Right atrium auricular region (tissue), 2 donors: ENCODE data around the gene KCNV2. TPM values are rescaled to one million over a fixed set of nuclear protein-coding genes. Genes with fewer than 3 reads are reported as not detected.

ENCODE experiments used
- DNase-seq: peaks from one replicate; pipeline ENCODE4 v3.0.0-alpha.2; 2019; ENCODE audit warnings: low spot score
- H3K27ac ChIP-seq, 2 donors: fragments of 200-600 bp; sonication (generic); 1 replicate in 1 of 2; 2 replicates in 1 of 2; pipeline ENCODE4 v1.5.1; 2016 to 2019
- H3K27me3 ChIP-seq, 2 donors: fragments of 200-600 bp; sonication (generic); one replicate each; pipeline versions ENCODE4 v1.5.1 to v1.6.0; 2017 to 2019
- H3K36me3 ChIP-seq: fragments of 200-600 bp; sonication (generic); one replicate; pipeline ENCODE4 v1.5.1; 2016
- H3K4me1 ChIP-seq, 2 donors: fragments of 200-600 bp; sonication (generic); one replicate each; pipeline versions ENCODE4 v1.5.1 to v1.6.0; 2017 to 2019
- H3K4me3 ChIP-seq, 2 donors: fragments of 200-600 bp; sonication (generic); 1 replicate in 1 of 2; 2 replicates in 1 of 2; pipeline ENCODE4 v1.5.1; 2017 to 2019; ENCODE audit warnings: mild to moderate bottlenecking in 1 of 2, moderate library complexity in 1 of 2
- H3K9me3 ChIP-seq, 2 donors: fragments of 200-600 bp; sonication (generic); one replicate each; pipeline ENCODE4 v1.5.1; 2019
- CTCF ChIP-seq, 2 donors: fragments of 200-600 bp; sonication (generic); IDR thresholded peaks; one replicate each; pipeline ENCODE4 v1.5.1; 2019; ENCODE audit warnings: antibody characterized with exemption in 2 of 2
- total RNA-seq, 2 donors: library from RNA; depleted of rRNA; stranded (reverse); fragments of >200 nt; gene quantifications; one replicate each; pipeline ENCODE4 v1.1.0, GENCODE V29; 2016

KCNV2 gene
- total RNA-seq, 2 donors from 2014 or later = not detected

GRCh38 chr9:2758898-2759510, 41.7 kb downstream of the KCNV2 start:
- Histone ChIP-seq H3K4me3 (no peak overlapping the region), H3K36me3 (no peaks in the 10 kb centered on the region), H3K27me3 (no peaks in the 10 kb centered on the region), H3K27ac (no peak overlapping the region), H3K9me3 (no peaks in the 10 kb centered on the region), H3K4me1 (no peaks in the 10 kb centered on the region)
- no peak for DNase-seq
- TF ChIP-seq CTCF (IDR thresholded peaks at IDR 0.05) = no peak

- Histone ChIP-seq H3K36me3 (no peaks in the 10 kb centered on the region), H3K4me1 (no peaks in the 10 kb centered on the region), H3K27me3 (no peaks in the 10 kb centered on the region), H3K27ac (no peak overlapping the region), H3K9me3 (no peaks in the 10 kb centered on the region), H3K4me3 (no peak overlapping the region)
- no peak for TF ChIP-seq CTCF (IDR thresholded peaks at IDR 0.05)
- DNase-seq = no peak
Measured at GRCh38 chr9:2761424-2761823, 44.1 kb downstream of the KCNV2 start.

GRCh38 chr9:2764353-2764752, 47.0 kb downstream of the KCNV2 start:
- no peak overlapping the region for H3K4me3 ChIP-seq
- H3K27ac ChIP-seq = no peak overlapping the region
- no peak for TF ChIP-seq CTCF (IDR thresholded peaks at IDR 0.05)
- no peaks in the 10 kb centered on the region for H3K9me3 ChIP-seq
- no peaks in the 10 kb centered on the region for H3K27me3 ChIP-seq
- H3K4me1 ChIP-seq = no peaks in the 10 kb centered on the region
- no peaks in the 10 kb centered on the region for H3K36me3 ChIP-seq
- DNase-seq = no peak

- Histone ChIP-seq H3K27ac (no peak overlapping the region), H3K4me3 (no peak overlapping the region), H3K4me1 (no peaks in the 10 kb centered on the region), H3K9me3 (no peaks in the 10 kb centered on the region), H3K27me3 (no peaks in the 10 kb centered on the region), H3K36me3 (no peaks in the 10 kb centered on the region)
- DNase-seq = no peak
- no peak for TF ChIP-seq CTCF (IDR thresholded peaks at IDR 0.05)
Measured at GRCh38 chr9:2765250-2765880, 48.1 kb downstream of the KCNV2 start.

GRCh38 chr9:2767800-2768677, 50.7 kb downstream of the KCNV2 start:
- no peak for DNase-seq
- Histone ChIP-seq H3K36me3 (no peaks in the 10 kb centered on the region), H3K27me3 (no peaks in the 10 kb centered on the region), H3K4me3 (no peak overlapping the region), H3K27ac (no peak overlapping the region), H3K4me1 (peaks cover 0 to 18% of the 10 kb centered on the region in 2 donors), H3K9me3 (no peaks in the 10 kb centered on the region)
- TF ChIP-seq CTCF (IDR thresholded peaks at IDR 0.05) = no peak
